ENCODE results near the gene USP54. TPM values are rescaled to one million over a fixed set of nuclear protein-coding genes. Genes with fewer than 3 reads are reported as not detected.

The USP54 gene
- total and polyA plus RNA-seq, 2 of the 13 experiments (the other 11 are each of a cell fraction or from before 2014, with no cell fraction given): 18.1 to 25.0 TPM

GRCh38 chr10:73625884-73626752 lies 35.0 kb upstream of the USP54 start (continued):
- TF ChIP-seq ZSCAN5A (CRISPR knock-in tag; IDR thresholded peaks at IDR 0.05; ENCODE audit: borderline replicate concordance) (0 out of 2 replicates have a peak, but pooled peaks have one; percentile 68), ZFP1 (CRISPR knock-in tag; IDR thresholded peaks at IDR 0.05) (no peak), ATM (IDR thresholded peaks at IDR 0.05; ENCODE audit: borderline replicate concordance) (no peak), HCFC1 (IDR thresholded peaks at IDR 0.05; ENCODE audit: low read depth, low read length) (no peak; the same call in 1 of the 2 replicates), RXRA (CRISPR knock-in tag; IDR thresholded peaks at IDR 0.05) (0 out of 2 replicates have a peak, but pooled peaks have one; percentile 33), CC2D1A (CRISPR knock-in tag; IDR thresholded peaks at IDR 0.05) (no peak), CTCF (CRISPR knock-in tag; IDR thresholded peaks at IDR 0.05) (no peak), ZNF691 (CRISPR knock-in tag; IDR thresholded peaks at IDR 0.05; ENCODE audit: borderline replicate concordance, low read depth) (no peak), CEBPZ (IDR thresholded peaks at IDR 0.05; ENCODE audit: low read length) (no peak), ZFAT (CRISPR knock-in tag; conservative IDR thresholded peaks at IDR 0.05) (no peak), KAT7 (CRISPR knock-in tag; IDR thresholded peaks at IDR 0.05; ENCODE audit: borderline replicate concordance) (peak; percentile 80; the same call in 1 of the 2 replicates), KLF6 (CRISPR knock-in tag; IDR thresholded peaks at IDR 0.05) (peak; percentile 38; the same call in 1 of the 2 replicates), ZNF605 (CRISPR knock-in tag; IDR thresholded peaks at IDR 0.05) (no peak), REST (IDR thresholded peaks at IDR 0.05; ENCODE audit: borderline replicate concordance in 1 of 2, low read depth in 1 of 2, low read length in 2 of 2) (peak in 1 of 2 experiments; percentile 53; a peak in 1 of 4 replicates), RBM39 (IDR thresholded peaks at IDR 0.05; ENCODE audit: low read depth, low read length, poor library complexity, severe bottlenecking) (peak; percentile 40), ZNF124 (CRISPR knock-in tag; IDR thresholded peaks at IDR 0.05) (no peak; the same call in 1 of the 2 replicates)
